Esophagus muscularis mucosa (tissue), 4 donors: ENCODE results near the gene FGFBP1.

ENCODE experiments used
- EP300 ChIP-seq: sonication (generic); formaldehyde crosslinking; IDR thresholded peaks from one replicate; pipeline ENCODE4 v1.6.1; 2017; ENCODE audit warnings: antibody characterized with exemption
- POLR2A ChIP-seq: fragments of 450-650 bp; IDR thresholded peaks from one replicate; pipeline ENCODE4 v1.6.1; 2017; ENCODE audit warnings: antibody characterized with exemption, moderate library complexity, mild to moderate bottlenecking, low read depth
- POLR2AphosphoS5 ChIP-seq, 2 donors: sonication (generic); formaldehyde crosslinking; IDR thresholded peaks; one replicate each; pipeline ENCODE4 v1.6.1; 2017; ENCODE audit warnings: antibody characterized with exemption in 2 of 2
- TF ChIP-seq, protein P1 (sequence below), 3 experiments: fragments of 200-600 bp in 2 of 3; fragments of 450-650 bp in 1 of 3; sonication (generic) in 2 of 3; IDR thresholded peaks; one replicate each; pipeline ENCODE4 v1.5.1; 2017 to 2019; ENCODE audit warnings: antibody characterized with exemption in 3 of 3, mild to moderate bottlenecking in 2 of 3, moderate library complexity in 1 of 3

DNA sequence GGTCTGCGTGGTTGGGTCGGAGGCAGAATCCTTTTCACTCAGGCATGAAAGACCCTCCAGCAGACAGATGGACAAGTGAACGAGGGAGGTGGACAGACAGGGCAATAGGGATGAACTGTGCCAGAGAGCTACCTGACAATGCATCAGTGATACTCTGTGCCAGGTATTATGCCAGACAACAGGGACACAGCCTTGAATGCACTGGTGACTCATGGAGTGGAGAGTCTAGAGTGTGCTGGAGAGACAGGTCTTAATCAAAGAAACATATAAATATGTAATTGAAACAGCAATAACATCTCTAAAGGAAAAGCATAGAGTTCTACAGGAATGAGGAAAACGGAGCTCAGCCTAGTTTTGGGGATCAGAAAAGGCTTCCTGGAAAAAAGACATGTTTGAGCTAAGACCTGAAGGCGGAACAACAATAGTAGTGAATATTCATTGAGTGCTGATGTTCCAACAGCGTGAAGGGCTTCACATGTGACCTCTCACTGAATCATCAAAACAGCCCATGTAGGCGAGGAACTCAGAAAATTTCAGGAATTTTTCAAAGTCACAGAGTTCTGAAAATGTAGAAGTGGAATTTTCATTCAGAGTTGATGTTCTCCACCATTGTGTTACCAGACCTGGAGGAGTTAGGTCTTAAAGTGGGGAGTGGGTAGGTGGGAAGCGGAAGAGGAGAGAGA lies 44.4 kb upstream of the FGFBP1 start:
- TF ChIP-seq, protein P1, sequence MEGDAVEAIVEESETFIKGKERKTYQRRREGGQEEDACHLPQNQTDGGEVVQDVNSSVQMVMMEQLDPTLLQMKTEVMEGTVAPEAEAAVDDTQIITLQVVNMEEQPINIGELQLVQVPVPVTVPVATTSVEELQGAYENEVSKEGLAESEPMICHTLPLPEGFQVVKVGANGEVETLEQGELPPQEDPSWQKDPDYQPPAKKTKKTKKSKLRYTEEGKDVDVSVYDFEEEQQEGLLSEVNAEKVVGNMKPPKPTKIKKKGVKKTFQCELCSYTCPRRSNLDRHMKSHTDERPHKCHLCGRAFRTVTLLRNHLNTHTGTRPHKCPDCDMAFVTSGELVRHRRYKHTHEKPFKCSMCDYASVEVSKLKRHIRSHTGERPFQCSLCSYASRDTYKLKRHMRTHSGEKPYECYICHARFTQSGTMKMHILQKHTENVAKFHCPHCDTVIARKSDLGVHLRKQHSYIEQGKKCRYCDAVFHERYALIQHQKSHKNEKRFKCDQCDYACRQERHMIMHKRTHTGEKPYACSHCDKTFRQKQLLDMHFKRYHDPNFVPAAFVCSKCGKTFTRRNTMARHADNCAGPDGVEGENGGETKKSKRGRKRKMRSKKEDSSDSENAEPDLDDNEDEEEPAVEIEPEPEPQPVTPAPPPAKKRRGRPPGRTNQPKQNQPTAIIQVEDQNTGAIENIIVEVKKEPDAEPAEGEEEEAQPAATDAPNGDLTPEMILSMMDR (IDR thresholded peaks at IDR 0.05): no peak
- no peak for TF ChIP-seq POLR2A
- TF ChIP-seq POLR2AphosphoS5 (IDR thresholded peaks at IDR 0.05): no peak
- no peak for TF ChIP-seq EP300
